ENCODE results near the gene ARFGAP2.

DNA sequence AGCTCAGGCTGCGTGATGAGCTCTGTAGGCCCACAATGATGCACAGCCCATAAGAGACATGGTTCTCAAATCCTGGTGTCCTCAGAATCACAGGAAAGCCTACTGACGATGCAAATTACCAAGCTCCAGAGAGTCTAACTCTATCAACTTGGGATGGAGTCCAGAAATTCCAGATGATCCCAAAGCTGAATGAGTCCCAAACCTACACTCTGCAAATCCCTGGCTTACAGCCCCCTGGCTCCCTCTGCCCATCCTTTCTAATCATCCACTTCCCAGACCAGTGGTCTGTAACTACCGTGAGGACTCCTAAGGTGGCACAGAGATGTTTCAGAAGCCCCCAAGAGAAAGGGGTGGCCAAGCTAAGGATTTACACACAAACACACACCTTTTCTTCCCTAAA lies 13.5 kb downstream of the ARFGAP2 start:
- TF ChIP-seq CTCF (IDR thresholded peaks at IDR 0.05) (no peak), EZH2phosphoT487 (IDR thresholded peaks at IDR 0.05) (no peak), EZH2 (IDR thresholded peaks at IDR 0.05) (no peak)

Measured in neural progenitor cell (in vitro differentiated cells).